Activated naive CD8-positive, alpha-beta T cell treated with anti-CD3 and anti-CD28 coated beads, Interleukin-2, amount 50 U/mL, for 24 hours (primary cell): Measurements from ENCODE around the gene CDIP1.

ENCODE experiments used
- ATAC-seq: fragments of 150-1000 bp; cut with Tn5 transposase; one replicate; pipeline ENCODE4 v1.10.0; 2021
- DNase-seq: peaks from one replicate; pipeline ENCODE4 v3.0.0; 2021
- H3K27ac Mint-ChIP-seq: one replicate; pipeline ENCODE4 v1.8.0; 2021; ENCODE audit warnings: mild to moderate bottlenecking, mixed read lengths
- H3K27me3 Mint-ChIP-seq: one replicate; pipeline ENCODE4 v1.8.0; 2021; ENCODE audit warnings: mixed read lengths
- H3K36me3 Mint-ChIP-seq: one replicate; pipeline ENCODE4 v1.8.0; 2021; ENCODE audit warnings: low read depth, mixed read lengths
- H3K4me1 Mint-ChIP-seq: one replicate; pipeline ENCODE4 v1.8.0; 2021; ENCODE audit warnings: mixed read lengths
- H3K4me3 Mint-ChIP-seq: one replicate; pipeline ENCODE4 v1.8.0; 2021; ENCODE audit warnings: mild to moderate bottlenecking, moderate library complexity, mixed read lengths
- H3K9me3 Mint-ChIP-seq: one replicate; pipeline ENCODE4 v1.8.0; 2021; ENCODE audit warnings: mixed read lengths

CDIP1 gene

GRCh38 chr16:4513086-4513860, 25.3 kb downstream of the CDIP1 start:
- Mint-ChIP-seq H3K27ac (peak overlapping the region; percentile 70), H3K4me1 (peaks cover 50% of the 10 kb centered on the region), H3K9me3 (no peaks in the 10 kb centered on the region), H3K4me3 (no peak overlapping the region), H3K27me3 (no peaks in the 10 kb centered on the region), H3K36me3 (peaks cover 24% of the 10 kb centered on the region)
- DNase-seq (no peak), ATAC-seq (no peak)

DNA sequence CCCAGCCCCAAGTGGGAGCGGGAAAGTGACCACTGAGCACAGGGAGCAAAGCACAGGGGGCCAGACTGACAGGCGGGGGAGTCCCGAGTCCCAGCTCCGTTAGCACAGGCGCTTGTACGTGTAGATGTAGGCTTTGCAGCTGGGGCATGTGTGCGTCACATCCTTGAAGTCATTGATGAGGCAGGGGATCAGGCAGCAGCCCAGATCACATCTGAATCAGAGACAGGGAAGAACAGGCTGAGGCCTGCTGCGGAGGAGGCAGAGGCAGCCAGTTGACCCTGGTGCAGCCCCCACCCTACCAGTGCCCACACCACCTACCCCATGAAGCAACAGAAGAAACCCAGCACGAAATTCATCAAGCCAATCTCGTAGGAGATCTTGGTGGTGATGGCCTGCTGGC, 26.1 kb downstream of the CDIP1 start:
- H3K27ac Mint-ChIP-seq, result peak overlapping the region; percentile 27

DNA sequence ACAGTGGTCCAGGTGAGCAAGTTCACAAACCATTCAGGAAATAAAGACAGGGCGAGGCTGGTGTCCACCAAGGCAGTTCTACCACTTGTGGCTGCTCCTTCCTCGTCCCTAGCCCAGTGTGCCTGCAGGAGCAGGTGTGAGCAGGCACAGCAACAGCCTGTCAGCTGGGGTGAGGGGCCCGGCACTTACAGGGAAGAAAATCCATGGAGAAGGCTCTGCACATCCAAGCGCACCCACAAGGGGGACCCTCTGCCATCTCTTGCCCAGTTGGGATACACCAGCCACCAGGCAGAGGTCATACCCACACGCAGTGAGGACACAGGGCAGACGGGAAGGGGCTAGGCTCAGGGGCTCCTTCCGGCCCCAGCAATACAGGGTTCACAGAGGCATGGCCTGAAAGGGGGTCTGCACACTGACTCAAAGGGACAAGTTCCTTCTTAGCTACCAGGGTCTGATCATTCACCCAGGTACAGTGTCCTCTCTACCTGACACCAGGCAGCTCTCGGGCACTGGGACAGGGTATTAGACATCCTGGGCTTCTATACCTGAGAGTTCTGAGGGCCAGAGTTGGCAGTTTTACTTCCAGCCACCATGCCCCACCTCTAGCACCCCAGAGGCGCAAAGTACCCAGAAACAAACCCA, 27.0 kb downstream of the CDIP1 start:
- Mint-ChIP-seq H3K4me3 (no peak overlapping the region), H3K36me3 (peaks cover 31% of the 10 kb centered on the region), H3K27ac (no peak overlapping the region), H3K27me3 (no peaks in the 10 kb centered on the region), H3K4me1 (peaks cover 45% of the 10 kb centered on the region), H3K9me3 (no peaks in the 10 kb centered on the region)
- ATAC-seq, result no peak
- no peak for DNase-seq

More for the DNA sequence above, 26.1 kb downstream of the CDIP1 start:
- peaks cover 50% of the 10 kb centered on the region for H3K4me1 Mint-ChIP-seq
- peaks cover 26% of the 10 kb centered on the region for H3K36me3 Mint-ChIP-seq
- ATAC-seq, result no peak
- no peaks in the 10 kb centered on the region for H3K27me3 Mint-ChIP-seq
- H3K9me3 Mint-ChIP-seq, result no peaks in the 10 kb centered on the region
- H3K4me3 Mint-ChIP-seq, result no peak overlapping the region
- DNase-seq, result no peak

- Mint-ChIP-seq H3K27me3 (no peaks in the 10 kb centered on the region), H3K27ac (no peak overlapping the region), H3K4me1 (peaks cover 44% of the 10 kb centered on the region), H3K36me3 (peaks cover 28% of the 10 kb centered on the region), H3K9me3 (no peaks in the 10 kb centered on the region), H3K4me3 (no peak overlapping the region)
- ATAC-seq (no peak), DNase-seq (no peak)
These were observed 27.7 kb downstream of the CDIP1 start for GRCh38 chr16:4510747-4511426.

- no peaks in the 10 kb centered on the region for H3K27me3 Mint-ChIP-seq
- peaks cover 44% of the 10 kb centered on the region for H3K4me1 Mint-ChIP-seq
- H3K27ac Mint-ChIP-seq, result peak overlapping the region; percentile 59
- no peak for ATAC-seq
- H3K36me3 Mint-ChIP-seq, result peaks cover 27% of the 10 kb centered on the region
- DNase-seq, result no peak
- no peaks in the 10 kb centered on the region for H3K9me3 Mint-ChIP-seq
- no peak overlapping the region for H3K4me3 Mint-ChIP-seq
These were observed 28.4 kb downstream of the CDIP1 start for GRCh38 chr16:4510131-4510530.

DNA sequence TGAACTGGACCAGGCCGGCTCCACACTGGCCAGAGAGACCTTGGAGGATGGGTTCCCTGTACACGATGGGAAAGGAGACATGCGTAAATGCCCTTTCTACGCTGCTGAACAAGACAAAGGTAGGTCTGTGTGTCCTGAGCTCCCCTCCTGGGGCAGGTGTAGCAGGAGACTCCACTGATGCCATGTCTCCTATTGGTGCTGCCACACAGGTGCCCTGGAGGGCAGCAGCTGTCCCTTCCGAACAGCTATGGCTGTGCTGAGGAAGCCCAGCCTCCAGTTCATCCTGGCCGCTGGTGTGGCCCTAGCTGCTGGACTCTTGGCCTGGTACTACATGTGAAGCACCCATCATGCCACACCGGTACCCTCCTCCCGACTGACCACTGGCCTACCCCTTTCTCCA, 29.2 kb downstream of the CDIP1 start:
- no peak for ATAC-seq
- Mint-ChIP-seq H3K4me3 (no peak overlapping the region), H3K36me3 (peaks cover 27% of the 10 kb centered on the region), H3K27ac (no peak overlapping the region), H3K4me1 (peaks cover 43% of the 10 kb centered on the region), H3K9me3 (no peaks in the 10 kb centered on the region), H3K27me3 (no peaks in the 10 kb centered on the region)
- DNase-seq, result no peak

GRCh38 chr16:4508806-4509205, 29.8 kb downstream of the CDIP1 start:
- H3K9me3 Mint-ChIP-seq, result no peaks in the 10 kb centered on the region
- H3K27ac Mint-ChIP-seq, result no peak overlapping the region
- H3K27me3 Mint-ChIP-seq, result no peaks in the 10 kb centered on the region
- H3K4me3 Mint-ChIP-seq, result no peak overlapping the region
- H3K36me3 Mint-ChIP-seq, result peaks cover 27% of the 10 kb centered on the region
- ATAC-seq (no peak), DNase-seq (no peak)
- peaks cover 40% of the 10 kb centered on the region for H3K4me1 Mint-ChIP-seq

- Mint-ChIP-seq H3K27ac (peak overlapping the region; percentile 52), H3K4me3 (no peak overlapping the region), H3K36me3 (peaks cover 28% of the 10 kb centered on the region), H3K27me3 (no peaks in the 10 kb centered on the region), H3K9me3 (no peaks in the 10 kb centered on the region), H3K4me1 (peaks cover 42% of the 10 kb centered on the region)
- ATAC-seq (no peak), DNase-seq (no peak)
These were observed 30.8 kb downstream of the CDIP1 start for GRCh38 chr16:4507588-4508345.

GRCh38 chr16:4506450-4506849, 32.1 kb downstream of the CDIP1 start:
- Mint-ChIP-seq H3K36me3 (peaks cover 21% of the 10 kb centered on the region), H3K4me1 (peaks cover 46% of the 10 kb centered on the region), H3K4me3 (no peak overlapping the region), H3K27me3 (no peaks in the 10 kb centered on the region), H3K27ac (peak overlapping the region; percentile 80), H3K9me3 (no peaks in the 10 kb centered on the region)
- DNase-seq (peak; percentile 57), ATAC-seq (peak; percentile 81)

- Mint-ChIP-seq H3K36me3 (peaks cover 13% of the 10 kb centered on the region), H3K4me3 (peak overlapping the region; percentile 46), H3K27me3 (no peaks in the 10 kb centered on the region), H3K27ac (peak overlapping the region; percentile 80), H3K9me3 (no peaks in the 10 kb centered on the region), H3K4me1 (peaks cover 50% of the 10 kb centered on the region)
- ATAC-seq, result peak; percentile 87
- peak; percentile 65 for DNase-seq
These were observed 33.0 kb downstream of the CDIP1 start for GRCh38 chr16:4505356-4506147.

DNA sequence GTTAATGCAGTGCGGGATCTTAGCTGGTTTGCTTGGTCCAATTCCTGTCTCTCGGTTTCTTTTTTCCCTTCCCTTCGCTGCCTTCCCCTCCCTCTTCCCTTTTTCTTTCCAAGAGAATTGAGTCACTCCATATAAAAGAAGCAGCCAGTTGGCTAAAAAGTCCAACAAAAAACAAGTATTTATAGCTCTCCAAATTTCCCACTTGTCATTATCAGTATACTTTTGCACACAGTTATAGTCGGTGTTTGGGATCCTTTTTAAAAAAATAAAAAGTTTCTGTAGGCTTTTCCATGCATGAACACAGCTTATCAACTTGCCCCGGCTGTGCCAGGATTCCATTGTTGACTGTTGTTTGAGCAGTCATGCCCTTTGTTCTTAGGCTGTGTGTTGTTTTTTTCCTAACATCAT, 37.5 kb downstream of the CDIP1 start:
- Mint-ChIP-seq H3K4me3 (no peak overlapping the region), H3K36me3 (peaks cover 6% of the 10 kb centered on the region)
- DNase-seq, result no peak

GRCh38 chr16:4500272-4500671, 38.3 kb downstream of the CDIP1 start:
- ATAC-seq (peak; percentile 82), DNase-seq (no peak)
- H3K27ac Mint-ChIP-seq, result no peak overlapping the region
- peaks cover 86% of the 10 kb centered on the region for H3K4me1 Mint-ChIP-seq
- H3K27me3 Mint-ChIP-seq, result no peaks in the 10 kb centered on the region
- H3K36me3 Mint-ChIP-seq, result peaks cover 11% of the 10 kb centered on the region
- no peak overlapping the region for H3K4me3 Mint-ChIP-seq
- H3K9me3 Mint-ChIP-seq, result no peaks in the 10 kb centered on the region

More for the DNA sequence above, 37.5 kb downstream of the CDIP1 start:
- no peak overlapping the region for H3K27ac Mint-ChIP-seq
- peaks cover 87% of the 10 kb centered on the region for H3K4me1 Mint-ChIP-seq
- ATAC-seq, result no peak
- no peaks in the 10 kb centered on the region for H3K27me3 Mint-ChIP-seq
- no peaks in the 10 kb centered on the region for H3K9me3 Mint-ChIP-seq

GRCh38 chr16:4499196-4499555, 39.4 kb downstream of the CDIP1 start:
- Mint-ChIP-seq H3K4me1 (peaks cover 87% of the 10 kb centered on the region), H3K27ac (peak overlapping the region; percentile 12), H3K9me3 (no peaks in the 10 kb centered on the region)

More at GRCh38 chr16:4499196-4499555, 39.4 kb downstream of the CDIP1 start:
- Mint-ChIP-seq H3K4me3 (no peak overlapping the region), H3K27me3 (no peaks in the 10 kb centered on the region), H3K36me3 (peaks cover 11% of the 10 kb centered on the region)
- DNase-seq, result no peak
- no peak for ATAC-seq
